H1 (cell line): ENCODE measurements around the gene SMAP2. TPM values are rescaled to one million over a fixed set of nuclear protein-coding genes. Genes with fewer than 3 reads are reported as not detected.

ENCODE experiments used
- CTCF ChIA-PET: fragments of 300-600 bp; sonication (Branson Sonifier 250); formaldehyde crosslinking; loops from one replicate; lab custom pipeline; 2021; ENCODE audit not compliant: partially characterized antibody; lab: Charles Lee
- POLR2A ChIA-PET: fragments of 300-600 bp; sonication (Branson Sonifier 250); formaldehyde crosslinking; loops from one replicate; lab custom pipeline; 2021; ENCODE audit warnings: inconsistent platforms; ENCODE audit not compliant: partially characterized antibody; lab: Charles Lee
- DNase-seq, 2 experiments: peaks; one replicate each; pipeline versions ENCODE4 v3.0.0 to v3.0.0-alpha.2; 2010 to 2022; ENCODE audit warnings: low spot score in 2 of 2, low read depth in 1 of 2, mixed read lengths in 1 of 2
- FAIRE-seq: peaks from 2 replicates; lab custom pipeline; 2011; peaks lifted over from hg19 to GRCh38; lab: Jason Lieb, UNC
- H2AFZ ChIP-seq: 2 replicates; pipeline ENCODE4 v1.8.1; 2012; ENCODE audit warnings: low read length, inconsistent platforms
- H2AK5ac ChIP-seq: 2 replicates; pipeline ENCODE4 v1.6.1; 2013; ENCODE audit warnings: low read depth, low read length
- H2BK120ac ChIP-seq: replicated peaks from 2 replicates; pipeline ENCODE3; 2013; ENCODE audit warnings: low read depth, low read length, inconsistent platforms
- H2BK12ac ChIP-seq: 2 replicates; pipeline ENCODE4 v1.6.1; 2013; ENCODE audit warnings: low read depth, low read length
- H2BK15ac ChIP-seq: 2 replicates; pipeline ENCODE4 v1.6.1; 2013; ENCODE audit warnings: low read length
- H2BK20ac ChIP-seq: 2 replicates; pipeline ENCODE4 v1.6.1; 2013; ENCODE audit warnings: low read length
- H2BK5ac ChIP-seq: 2 replicates; pipeline ENCODE4 v1.6.1; 2013; ENCODE audit warnings: low read depth, low read length
- H3K14ac ChIP-seq: 2 replicates; pipeline ENCODE4 v1.6.1; 2013; ENCODE audit warnings: inconsistent platforms; ENCODE audit not compliant: insufficient read length
- H3K18ac ChIP-seq: 2 replicates; pipeline ENCODE4 v1.6.1; 2013; ENCODE audit warnings: low read length; ENCODE audit errors: extremely low read depth
- H3K23ac ChIP-seq: 2 replicates; pipeline ENCODE4 v1.6.1; 2013; ENCODE audit warnings: inconsistent platforms; ENCODE audit not compliant: insufficient read length
- H3K23me2 ChIP-seq: 2 replicates; pipeline ENCODE4 v1.6.1; 2013; ENCODE audit warnings: low read depth, low read length
- H3K27ac ChIP-seq: 2 replicates; pipeline ENCODE4 v1.6.1; 2011; ENCODE audit warnings: low read depth, low read length, inconsistent platforms
- H3K27me3 ChIP-seq, 4 experiments: replicated peaks in 1 of 4; 1 replicate in 1 of 4; 2 replicates in 3 of 4; pipeline versions ENCODE4 v1.6.1 to v1.8.1; 2011 to 2013; ENCODE audit warnings: low read length in 3 of 4, mild to moderate bottlenecking in 3 of 4, inconsistent platforms in 2 of 4, mixed read lengths in 2 of 4, moderate library complexity in 1 of 4; ENCODE audit not compliant: control insufficient read depth in 3 of 4, insufficient read depth in 3 of 4; ENCODE audit errors: extremely low read depth in 1 of 4
- H3K36me3 ChIP-seq, 4 experiments: 2 replicates each; pipeline versions ENCODE4 v1.6.1 to v1.8.1; 2011 to 2013; ENCODE audit warnings: mild to moderate bottlenecking in 4 of 4, low read length in 3 of 4, moderate library complexity in 2 of 4, control low read depth in 1 of 4, inconsistent platforms in 1 of 4; ENCODE audit not compliant: insufficient read depth in 4 of 4, control insufficient read depth in 2 of 4
- H3K4ac ChIP-seq: replicated peaks from 2 replicates; pipeline ENCODE3; 2013; ENCODE audit warnings: low read length, low read depth, mixed read lengths, inconsistent platforms; ENCODE audit not compliant: insufficient read length
- H3K4me1 ChIP-seq, 4 experiments: replicated peaks in 1 of 4; 1 replicate in 1 of 4; 2 replicates in 3 of 4; pipeline versions ENCODE4 v1.6.1 to v1.8.1; 2011 to 2013; ENCODE audit warnings: low read length in 3 of 4, inconsistent platforms in 2 of 4, mixed read lengths in 1 of 4; ENCODE audit not compliant: insufficient read depth in 4 of 4, control insufficient read depth in 3 of 4
- H3K4me2 ChIP-seq, 2 experiments: 2 replicates each; pipeline versions ENCODE4 v1.6.1 to v1.8.1; 2011 to 2013; ENCODE audit warnings: low read depth in 2 of 2, low read length in 2 of 2, control low read depth in 1 of 2, inconsistent platforms in 1 of 2, mild to moderate bottlenecking in 1 of 2; ENCODE audit not compliant: insufficient read depth in 1 of 2
- H3K4me3 ChIP-seq, 4 experiments: fragments of 200-600, 300-600 bp in 1 of 4; sonication (generic), shearing (Covaris generic), sonication (Bioruptor Twin) in 1 of 4; 2 replicates each; pipeline versions ENCODE4 v1.5.1 to v1.8.1; 2011 to 2016; ENCODE audit warnings: low read length in 4 of 4, low read depth in 3 of 4, control low read depth in 2 of 4, inconsistent platforms in 2 of 4, mild to moderate bottlenecking in 2 of 4, mixed read lengths in 1 of 4, moderate library complexity in 1 of 4; ENCODE audit not compliant: insufficient read depth in 2 of 4; ENCODE audit errors: extremely low read depth in 1 of 4
- H3K56ac ChIP-seq: replicated peaks from 2 replicates; pipeline ENCODE3; 2013; ENCODE audit warnings: low read depth, mild to moderate bottlenecking, mixed read lengths, low read length, inconsistent platforms; ENCODE audit not compliant: insufficient read length
- H3K79me1 ChIP-seq: 2 replicates; pipeline ENCODE4 v1.6.1; 2013; ENCODE audit warnings: low read depth, low read length, control low read depth
- H3K79me2 ChIP-seq, 2 experiments: 2 replicates each; pipeline versions ENCODE4 v1.6.1 to v1.8.1; 2012 to 2013; ENCODE audit warnings: low read length in 2 of 2, mild to moderate bottlenecking in 2 of 2, inconsistent platforms in 1 of 2; ENCODE audit not compliant: insufficient read depth in 2 of 2, control insufficient read depth in 1 of 2
- H3K9ac ChIP-seq, 4 experiments: replicated peaks in 1 of 4; 1 replicate in 1 of 4; 2 replicates in 3 of 4; pipeline versions ENCODE4 v1.6.1 to v1.8.1; 2011 to 2013; ENCODE audit warnings: low read depth in 3 of 4, low read length in 3 of 4, control low read depth in 2 of 4, mild to moderate bottlenecking in 2 of 4, moderate library complexity in 2 of 4, inconsistent platforms in 1 of 4; ENCODE audit errors: extremely low read depth in 1 of 4
- H3K9me3 ChIP-seq, 2 experiments: 2 replicates each; pipeline versions ENCODE4 v1.6.1 to v1.8.1; 2012 to 2013; ENCODE audit warnings: mild to moderate bottlenecking in 2 of 2, moderate library complexity in 2 of 2, control low read depth in 1 of 2, inconsistent platforms in 1 of 2, low read depth in 1 of 2, low read length in 1 of 2, mixed read lengths in 1 of 2; ENCODE audit not compliant: insufficient read depth in 2 of 2
- H4K20me1 ChIP-seq, 2 experiments: replicated peaks in 1 of 2; 2 replicates each; pipeline versions ENCODE3 to v1.8.1; 2011 to 2013; ENCODE audit warnings: inconsistent platforms in 2 of 2, low read length in 2 of 2, mild to moderate bottlenecking in 1 of 2; ENCODE audit not compliant: insufficient read depth in 2 of 2, control insufficient read depth in 1 of 2
- H4K5ac ChIP-seq: 2 replicates; pipeline ENCODE4 v1.6.1; 2013; ENCODE audit warnings: low read length, low read depth, mixed read lengths, inconsistent platforms; ENCODE audit not compliant: insufficient read length
- H4K8ac ChIP-seq: 2 replicates; pipeline ENCODE4 v1.8.0; 2013; ENCODE audit warnings: mild to moderate bottlenecking, moderate library complexity, low read length, inconsistent platforms; ENCODE audit not compliant: insufficient read depth; ENCODE audit errors: extremely low read depth
- H4K91ac ChIP-seq: replicated peaks from 2 replicates; pipeline ENCODE3; 2013; ENCODE audit warnings: low read length, mixed read lengths, inconsistent platforms; ENCODE audit not compliant: insufficient read length
- ATF3 ChIP-seq: IDR thresholded peaks from 2 replicates; pipeline ENCODE4 v1.6.1; 2011; ENCODE audit warnings: low read depth, mild to moderate bottlenecking, low read length; ENCODE audit not compliant: insufficient read depth
- CHD1 ChIP-seq: IDR thresholded peaks from 2 replicates; pipeline ENCODE4 v1.6.1; 2012; ENCODE audit warnings: low read depth, low read length, improper control_type of control experiment
- TAF1 ChIP-seq: IDR thresholded peaks from 2 replicates; pipeline ENCODE4 v1.6.1; 2011; ENCODE audit warnings: mild to moderate bottlenecking, low read depth, low read length
- WGBS, 2 experiments: shearing (Covaris generic) in 1 of 2; methylation state at CpG; one replicate each; pipeline versions ENCODE4 v1.1.6 to v1.1.7; 2013 to 2015; ENCODE audit warnings: low lambda C conversion rate in 2 of 2, mixed read lengths in 2 of 2, inconsistent platforms in 1 of 2, low coverage in 1 of 2, missing lambda C conversion rate in 1 of 2; ENCODE audit not compliant: insufficient replicate concordance in 2 of 2, insufficient coverage in 1 of 2, insufficient read length in 1 of 2; ENCODE audit errors: extremely low coverage in 1 of 2, missing lambda C conversion rate in 1 of 2; 5-methylcytosine and 5-hydroxymethylcytosine counted together
- polyA plus RNA-seq, 7 experiments: library from polyadenylated mRNA; depleted of rRNA in 3 of 7; stranded (reverse) in 5 of 7; unstranded in 2 of 7; fragments of >200 nt in 5 of 7; fragments of 200-250 nt in 2 of 7; gene quantifications; 1 replicate in 5 of 7; 2 replicates in 1 of 7; 4 replicates in 1 of 7; pipeline versions ENCODE4 v1.2.1 to v1.2.3, GENCODE V29; 2011 to 2013; ENCODE audit warnings: missing spikeins in 2 of 7, mixed read lengths in 2 of 7
- total RNA-seq: library from RNA; stranded (reverse); fragmentation: NEBNext Ultra II Directional; extraction: Animal tissue kit (Norgen Biotek cat#: 25700); gene quantifications from 2 replicates; pipeline ENCODE4 v1.2.1, GENCODE V29; 2021

SMAP2 gene
- total and polyA plus RNA-seq, 2 of the 8 experiments (the other 6 are each of a cell fraction or from before 2014, with no cell fraction given), result 4.3 to 5.5 TPM

GRCh38 chr1:40422630-40423263, 49.2 kb downstream of the SMAP2 start:
- TF ChIP-seq CHD1 (no peak), TAF1 (no peak), ATF3 (no peak)
- CTCF ChIA-PET, result no interaction called here
- Histone ChIP-seq H2AK5ac (no peak overlapping the region), H2BK5ac (no peak overlapping the region), H2AFZ (no peak overlapping the region), H3K4me3 (no peak overlapping the region), H3K36me3 (no peaks in the 10 kb centered on the region), H2BK12ac (no peak overlapping the region), H3K4me2 (no peak overlapping the region), H2BK20ac (no peak overlapping the region), H4K91ac (no peak overlapping the region), H3K56ac (no peak overlapping the region), H4K8ac (no peak overlapping the region), H4K20me1 (no peaks in the 10 kb centered on the region), H3K9ac (no peak overlapping the region), H3K4ac (no peak overlapping the region), H3K23ac (no peak overlapping the region), H3K14ac (no peak overlapping the region), H3K27me3 (no peaks in the 10 kb centered on the region), H2BK15ac (no peak overlapping the region), H2BK120ac (no peak overlapping the region), H3K4me1 (peaks cover 0 to 4% (median 4%) of the 10 kb centered on the region in 4 experiments; a peak in 3 of 7 replicates), H3K23me2 (no peaks in the 10 kb centered on the region), H4K5ac (no peak overlapping the region), H3K9me3 (no peaks in the 10 kb centered on the region), H3K79me2 (no peaks in the 10 kb centered on the region), H3K18ac (no peak overlapping the region), H3K27ac (no peak overlapping the region), H3K79me1 (no peaks in the 10 kb centered on the region)
- FAIRE-seq, result no peak
- 81% methylated on average over 11 of the region's 11 CpGs; no CpG with 5 or more reads in 1 of the 2 experiments for WGBS, 2 experiments
- POLR2A ChIA-PET, result no interaction called here
- no peak for DNase-seq
